Fibroblast of peridontal ligament (primary cell): Measurements from ENCODE around the gene PRM1.

ENCODE experiments used
- DNase-seq: peaks from one replicate; pipeline ENCODE4 v3.0.0-alpha.2; 2010; ENCODE audit errors: extremely low read depth

The PRM1 gene

GRCh38 chr16:11253995-11254912 is 26.9 kb downstream of the PRM1 start:
- DNase-seq = no peak

GRCh38 chr16:11253009-11253994 is 27.8 kb downstream of the PRM1 start:
- DNase-seq = peak; percentile 21

GRCh38 chr16:11252482-11252931 is 28.6 kb downstream of the PRM1 start:
- DNase-seq = no peak

- DNase-seq = peak; percentile 71
Measured at GRCh38 chr16:11251525-11252481, 29.3 kb downstream of the PRM1 start.

GRCh38 chr16:11250786-11251524 is 30.2 kb downstream of the PRM1 start:
- DNase-seq = no peak

- DNase-seq = no peak
Measured at GRCh38 chr16:11250091-11250785, 30.9 kb downstream of the PRM1 start.

- no peak for DNase-seq
Measured at GRCh38 chr16:11249233-11250061, 31.7 kb downstream of the PRM1 start.

- no peak for DNase-seq
Measured at GRCh38 chr16:11248133-11248532, 33.0 kb downstream of the PRM1 start.

GRCh38 chr16:11245988-11246387 is 35.1 kb downstream of the PRM1 start:
- no peak for DNase-seq

GRCh38 chr16:11245222-11245737 is 35.9 kb downstream of the PRM1 start:
- DNase-seq = no peak

GRCh38 chr16:11242658-11243057 is 38.5 kb downstream of the PRM1 start:
- DNase-seq = no peak

- no peak for DNase-seq
Measured at GRCh38 chr16:11241480-11242204, 39.5 kb downstream of the PRM1 start.

- DNase-seq = no peak
Measured at GRCh38 chr16:11240636-11241473, 40.3 kb downstream of the PRM1 start.

- DNase-seq = no peak
Measured at GRCh38 chr16:11239644-11240632, 41.2 kb downstream of the PRM1 start.

GRCh38 chr16:11238272-11239202 is 42.6 kb downstream of the PRM1 start:
- no peak for DNase-seq
